PC-3 (cell line): Measurements from ENCODE around the gene EDRF1. TPM values are rescaled to one million over a fixed set of nuclear protein-coding genes. Genes with fewer than 3 reads are reported as not detected.
"Not testable (repeated sequence)": the region's sequence is repeated elsewhere in the genome, so short reads cannot be mapped to it uniquely, and the experiment has no call there.

Experiments
- ATAC-seq: fragments of 200-7000 bp; cut with Tn5 transposase; 2 replicates; pipeline ENCODE4 v1.9.1; 2020; ENCODE audit warnings: mild to moderate bottlenecking, moderate library complexity
- BruUV-seq: library from RNA; stranded (reverse); fragments of 400-500 nt; replicated peaks from 2 replicates; lab custom pipeline; 2021; lab: Mats Ljungman, UMichigan
- CTCF ChIA-PET: fragments of 300-600 bp; sonication (Branson Sonifier 250); formaldehyde crosslinking; loops from one replicate; lab custom pipeline; 2022; ENCODE audit warnings: antibody characterized with exemption; lab: Charles Lee
- POLR2A ChIA-PET: fragments of 300-600 bp; sonication (Branson Sonifier 250); formaldehyde crosslinking; loops from one replicate; lab custom pipeline; 2022; ENCODE audit warnings: antibody characterized with exemption; ENCODE audit not compliant: unreplicated experiment; lab: Charles Lee
- DNase-seq: peaks from one replicate; pipeline ENCODE4 v3.0.0-alpha.2; 2015
- H2AFZ ChIP-seq: fragments of 300-600 bp; sonication (generic); 2 replicates; pipeline ENCODE4 v1.6.0; 2016; ENCODE audit warnings: antibody characterized with exemption, low read length
- H3F3A ChIP-seq: fragments of 300-600 bp; sonication (generic); one replicate; pipeline ENCODE4 v1.6.0; 2017; ENCODE audit warnings: antibody characterized with exemption, low read length, control low read depth, mild to moderate bottlenecking; ENCODE audit not compliant: unreplicated experiment
- H3K27ac ChIP-seq: fragments of 300-600 bp; sonication (generic); 2 replicates; pipeline ENCODE4 v1.5.1; 2016; ENCODE audit warnings: mild to moderate bottlenecking, low read length
- H3K27me3 ChIP-seq: fragments of 300-600 bp; sonication (generic); 2 replicates; pipeline ENCODE4 v1.6.1; 2016; ENCODE audit warnings: low read length, mixed read lengths
- H3K36me3 ChIP-seq: fragments of 300-600 bp; sonication (generic); 2 replicates; pipeline ENCODE4 v1.6.1; 2016; ENCODE audit warnings: low read depth, mixed run types, low read length, mixed read lengths
- H3K4me1 ChIP-seq: fragments of 300-600 bp; sonication (generic); 2 replicates; pipeline ENCODE4 v1.5.1; 2016; ENCODE audit warnings: low read length; ENCODE audit not compliant: insufficient read depth
- H3K4me2 ChIP-seq: fragments of 300-600 bp; sonication (generic); 2 replicates; pipeline ENCODE4 v1.6.0; 2016; ENCODE audit warnings: low read length
- H3K4me3 ChIP-seq: fragments of 300-600 bp; sonication (generic); 2 replicates; pipeline ENCODE4 v1.5.1; 2016; ENCODE audit warnings: mild to moderate bottlenecking, low read length, mixed read lengths
- H3K79me2 ChIP-seq: fragments of 300-600 bp; sonication (generic); 2 replicates; pipeline ENCODE4 v1.6.1; 2017; ENCODE audit warnings: low read length, mixed read lengths
- H3K9ac ChIP-seq: fragments of 300-600 bp; sonication (generic); 2 replicates; pipeline ENCODE4 v1.6.0; 2016; ENCODE audit warnings: mild to moderate bottlenecking, low read length
- H3K9me2 ChIP-seq: fragments of 300-600 bp; sonication (generic); replicated peaks from 2 replicates; pipeline ENCODE4 v1.6.1; 2016; ENCODE audit warnings: mixed run types, low read length, mixed read lengths
- H3K9me3 ChIP-seq: fragments of 300-600 bp; sonication (generic); 2 replicates; pipeline ENCODE4 v1.6.1; 2016; ENCODE audit warnings: low read length, mixed read lengths
- H4K20me1 ChIP-seq: fragments of 300-600 bp; sonication (generic); 2 replicates; pipeline ENCODE4 v1.6.1; 2016; ENCODE audit warnings: low read length, mixed read lengths
- CTCF ChIP-seq: fragments of 300-600 bp; sonication (generic); conservative IDR thresholded peaks from 2 replicates; pipeline ENCODE4 v1.5.1; 2017; ENCODE audit warnings: antibody characterized with exemption, low read depth, mild to moderate bottlenecking, low read length
- EZH2 ChIP-seq: fragments of 300-600 bp; sonication (generic); IDR thresholded peaks from one replicate; pipeline ENCODE4 v1.6.1; 2017; ENCODE audit warnings: antibody characterized with exemption, mild to moderate bottlenecking, low read length; ENCODE audit not compliant: unreplicated experiment
- EZH2phosphoT487 ChIP-seq: fragments of 300-600 bp; sonication (generic); IDR thresholded peaks from 2 replicates; pipeline ENCODE4 v1.6.1; 2018; ENCODE audit warnings: mild to moderate bottlenecking, antibody characterized with exemption, low read length, borderline replicate concordance
- intact Hi-C: fragments of 100-400 bp; cut with micrococcal nuclease; formaldehyde crosslinking; loops from 2 replicates; pipeline ENCODE4 v1.9.0; 2023
- total RNA-seq: library from RNA; depleted of rRNA; stranded (reverse); fragments of >200 nt; gene quantifications from 2 replicates; pipeline ENCODE4 v1.2.3, GENCODE V29; 2014

The EDRF1 gene
- total RNA-seq, 1 experiment from 2014 or later: 17.7 TPM

GRCh38 chr10:125709553-125710474, 9.7 kb upstream of the EDRF1 start:
- Histone ChIP-seq H3K79me2 (no peaks in the 10 kb centered on the region), H3K9me3 (no peaks in the 10 kb centered on the region), H3K4me1 (peaks cover 15% of the 10 kb centered on the region), H3K27me3 (no peaks in the 10 kb centered on the region), H4K20me1 (no peaks in the 10 kb centered on the region), H2AFZ (no peak overlapping the region), H3K36me3 (no peaks in the 10 kb centered on the region), H3F3A (no peaks in the 10 kb centered on the region), H3K4me2 (no peak overlapping the region), H3K9me2 (no peaks in the 10 kb centered on the region), H3K27ac (no peak overlapping the region), H3K4me3 (no peak overlapping the region), H3K9ac (no peak overlapping the region)
- TF ChIP-seq EZH2phosphoT487 (no peak), EZH2 (no peak), CTCF (no peak)
- ChIA-PET CTCF (no interaction called here), POLR2A (no interaction called here)
- DNase-seq (no peak), ATAC-seq (no peak)
- intact Hi-C loops: loop anchor here (2.0 kb wide), 1 partner anchor 15 kb away; no protein-coding TSS in a partner anchor
- BruUV-seq: no TSS peak

- no peak for ATAC-seq
- Histone ChIP-seq H3K9ac (no peak overlapping the region), H3K4me3 (no peak overlapping the region), H3F3A (no peaks in the 10 kb centered on the region), H3K27me3 (no peaks in the 10 kb centered on the region), H2AFZ (no peak overlapping the region), H3K79me2 (no peaks in the 10 kb centered on the region), H3K9me3 (no peaks in the 10 kb centered on the region), H4K20me1 (no peaks in the 10 kb centered on the region), H3K4me2 (no peak overlapping the region), H3K9me2 (no peaks in the 10 kb centered on the region), H3K4me1 (peaks cover 15% of the 10 kb centered on the region), H3K27ac (no peak overlapping the region), H3K36me3 (no peaks in the 10 kb centered on the region)
- DNase-seq: no peak
- CTCF ChIA-PET: no interaction called here
- POLR2A ChIA-PET: no interaction called here
- TF ChIP-seq EZH2phosphoT487 (no peak), CTCF (no peak), EZH2 (no peak)
- intact Hi-C loops: no loop called here
- BruUV-seq: no TSS peak
These were observed 8.3 kb upstream of the EDRF1 start for GRCh38 chr10:125711110-125711750.

- H3F3A ChIP-seq, H3K4me3 ChIP-seq, intact Hi-C loops, H3K9ac ChIP-seq, CTCF ChIA-PET, H3K4me2 ChIP-seq, POLR2A ChIA-PET, H3K4me1 ChIP-seq, BruUV-seq, H2AFZ ChIP-seq, H3K79me2 ChIP-seq, H3K9me3 ChIP-seq, H3K36me3 ChIP-seq, H3K9me2 ChIP-seq, H4K20me1 ChIP-seq, DNase-seq, H3K27ac ChIP-seq, H3K27me3 ChIP-seq, ATAC-seq: not testable (repeated sequence)
These were observed 4.8 kb upstream of the EDRF1 start for GRCh38 chr10:125714728-125715127.
